ENCODE results near the gene CIAO2B. TPM values are rescaled to one million over a fixed set of nuclear protein-coding genes. Genes with fewer than 3 reads are reported as not detected.

CIAO2B gene
- total and polyA plus RNA-seq, 2 experiments from 2014 or later = 92.4 to 181 TPM

- TF ChIP-seq ZNF462 (CRISPR knock-in tag; IDR thresholded peaks at IDR 0.05) (no peak), NANOG (IDR thresholded peaks at IDR 0.05; ENCODE audit: borderline replicate concordance) (no peak), CREB1 (CRISPR knock-in tag; IDR thresholded peaks at IDR 0.05; ENCODE audit: low read depth) (no peak)
These were observed 34.8 kb downstream of the CIAO2B start (continued) for GRCh38 chr16:66899310-66899944.

DNA sequence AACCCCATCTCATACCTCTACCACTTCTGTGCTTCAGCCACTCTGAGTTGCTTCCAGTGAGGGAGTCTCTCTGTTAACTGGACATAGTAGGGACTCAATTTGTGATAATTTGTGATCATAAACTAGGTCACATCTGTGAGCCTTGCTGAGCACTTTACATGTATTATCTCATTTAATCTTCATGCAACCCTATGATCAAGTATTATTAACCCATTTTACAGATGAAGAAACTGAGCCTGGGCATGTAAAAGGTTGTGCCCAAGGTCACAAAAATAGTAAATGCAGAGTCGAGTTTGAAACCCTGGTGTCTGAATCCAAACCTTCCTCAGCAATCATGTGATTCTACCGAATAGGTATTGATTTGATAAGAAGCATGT lies 35.3 kb downstream of the CIAO2B start:
- no peak overlapping the region for H3K4me3 ChIP-seq
- no peak for ATAC-seq
- no peaks in the 10 kb centered on the region for H3K27me3 ChIP-seq (ENCODE audit: insufficient read depth)
- Mint-ChIP-seq H3K36me3 (ENCODE audit: low read depth) (no peaks in the 10 kb centered on the region), H3K9me3 (no peaks in the 10 kb centered on the region; the same call in 2 of the 3 replicates), H3K4me3 (no peak overlapping the region), H3K27me3 (ENCODE audit: insufficient read depth, low read depth, poor library complexity) (peaks cover 10% of the 10 kb centered on the region), H3K27ac (no peak overlapping the region), H3K4me1 (peaks cover 10% of the 10 kb centered on the region; the same call in 2 of the 3 replicates)
- no peak overlapping the region for H3K4me2 ChIP-seq
- no peaks in the 10 kb centered on the region for H3K9me2 ChIP-seq (ENCODE audit: insufficient read depth)
- no peaks in the 10 kb centered on the region for H3K79me2 ChIP-seq (replicated peaks; ENCODE audit: insufficient read depth)
- H3K27ac ChIP-seq (ENCODE audit: low read depth) = no peak overlapping the region
- H2AFZ ChIP-seq = no peak overlapping the region
- 0 out of 2 replicates have a peak, but pooled peaks cover 4% of the 10 kb centered on the region for H3F3A ChIP-seq (replicated peaks; ENCODE audit: low read depth)
- no peak for DNase-seq (ENCODE audit: low spot score)
- H3K36me3 ChIP-seq (ENCODE audit: insufficient read depth) = no peaks in the 10 kb centered on the region
- H4K20me1 ChIP-seq (replicated peaks; ENCODE audit: insufficient read depth) = no peaks in the 10 kb centered on the region
- H3K4me1 ChIP-seq (ENCODE audit: insufficient read depth) = peaks cover 8% of the 10 kb centered on the region; the same call in 1 of the 2 replicates
- TF ChIP-seq CREB1 (CRISPR knock-in tag; IDR thresholded peaks at IDR 0.05; ENCODE audit: low read depth) = no peak
- TF ChIP-seq ZNF114 (CRISPR knock-in tag; IDR thresholded peaks at IDR 0.05) = no peak
- TF ChIP-seq ZNF462 (CRISPR knock-in tag; IDR thresholded peaks at IDR 0.05) = no peak
- no peak for TF ChIP-seq EZH2 (IDR thresholded peaks at IDR 0.05; ENCODE audit: low read depth, unreplicated experiment)
- TF ChIP-seq ZNF331 (CRISPR knock-in tag; IDR thresholded peaks at IDR 0.05; ENCODE audit: low read depth) = no peak
- no peak for TF ChIP-seq JUNB (IDR thresholded peaks at IDR 0.05; ENCODE audit: unreplicated experiment)

Data from GM23338 (cell line).